Lower leg skin (tissue), 4 donors: Measurements from ENCODE around the gene S100A16. TPM values are rescaled to one million over a fixed set of nuclear protein-coding genes. Genes with fewer than 3 reads are reported as not detected.

Experiments used
- DNase-seq, 2 donors: peaks; one replicate each; pipeline ENCODE4 v3.0.0-alpha.2; 2019; ENCODE audit warnings: low spot score in 2 of 2
- H3K4me3 ChIP-seq: fragments of 200-600 bp; sonication (generic); 2 replicates; pipeline ENCODE4 v1.5.1; 2017; ENCODE audit warnings: mild to moderate bottlenecking, low read depth; ENCODE audit not compliant: poor library complexity, severe bottlenecking
- CTCF ChIP-seq, 3 donors: fragments of 450-650 bp; IDR thresholded peaks; one replicate each; pipeline ENCODE4 v1.5.1; 2016; ENCODE audit warnings: antibody characterized with exemption in 3 of 3, mild to moderate bottlenecking in 3 of 3, moderate library complexity in 2 of 3
- POLR2A ChIP-seq, 2 donors: fragments of 450-650 bp; IDR thresholded peaks; one replicate each; pipeline ENCODE4 v1.6.1; 2016 to 2017; ENCODE audit warnings: antibody characterized with exemption in 2 of 2, mild to moderate bottlenecking in 1 of 2, moderate library complexity in 1 of 2
- WGBS, 2 donors: methylation state at CpG; one replicate each; pipeline ENCODE4 v1.1.5; 2018; 5-methylcytosine and 5-hydroxymethylcytosine counted together
- intact Hi-C: fragments of 100-400 bp; cut with DNase I; formaldehyde crosslinking; loops from one replicate; pipeline ENCODE4 v1.15.0; 2023; ENCODE audit warnings: low total_unique reads
- total RNA-seq, 4 donors: library from RNA; depleted of rRNA; stranded (reverse); fragments of >200 nt; gene quantifications; one replicate each; pipeline ENCODE4 v1.1.0, GENCODE V29; 2016

S100A16 gene
- total RNA-seq, 4 donors from 2014 or later, result 289 to 390 (median 329) TPM

GRCh38 chr1:153606194-153606593 is 6.7 kb downstream of the S100A16 start:
- WGBS, 2 donors, result 92 to 94% methylated on average over 11 of the region's 11 CpGs
- no peak for DNase-seq
- intact Hi-C loops, result no loop called here
- TF ChIP-seq POLR2A (IDR thresholded peaks at IDR 0.05) (no peak), CTCF (IDR thresholded peaks at IDR 0.05) (no peak)
- H3K4me3 ChIP-seq, result no peak overlapping the region

- H3K4me3 ChIP-seq, result no peak overlapping the region
- DNase-seq, result no peak
- WGBS, 2 donors, result 86 to 94% methylated on average over 6 of the region's 6 CpGs
- TF ChIP-seq CTCF (IDR thresholded peaks at IDR 0.05), result no peak
- TF ChIP-seq POLR2A (IDR thresholded peaks at IDR 0.05), result no peak
- intact Hi-C loops, result no loop called here
Observed at GRCh38 chr1:153602749-153603148, 10.2 kb downstream of the S100A16 start.

GRCh38 chr1:153599847-153600246 is 13.1 kb downstream of the S100A16 start:
- intact Hi-C loops, result no loop called here
- DNase-seq, result no peak
- TF ChIP-seq CTCF (IDR thresholded peaks at IDR 0.05), result no peak
- no peak for TF ChIP-seq POLR2A (IDR thresholded peaks at IDR 0.05)
- no peak overlapping the region for H3K4me3 ChIP-seq
- 88 to 90% methylated on average over 7 of the region's 7 CpGs for WGBS, 2 donors

GRCh38 chr1:153598309-153599172 is 14.4 kb downstream of the S100A16 start:
- TF ChIP-seq POLR2A (IDR thresholded peaks at IDR 0.05) (no peak), CTCF (IDR thresholded peaks at IDR 0.05) (no peak)
- no peak for DNase-seq
- WGBS, 2 donors, result 79% methylated on average over 7 of the region's 7 CpGs
- intact Hi-C loops, result no loop called here
- no peak overlapping the region for H3K4me3 ChIP-seq

GRCh38 chr1:153597206-153597605 is 15.7 kb downstream of the S100A16 start:
- intact Hi-C loops, result no loop called here
- 69 to 71% methylated on average over 6 of the region's 6 CpGs for WGBS, 2 donors
- no peak overlapping the region for H3K4me3 ChIP-seq
- TF ChIP-seq POLR2A (IDR thresholded peaks at IDR 0.05) (no peak), CTCF (IDR thresholded peaks at IDR 0.05) (no peak)
- no peak for DNase-seq
